IMR-90 (cell line): ENCODE data around the gene COL18A1.

Experiments used
- BHLHE40 ChIP-seq: fragments of 150-350 bp; IDR thresholded peaks from 2 replicates; pipeline ENCODE4 v1.6.1; 2016; ENCODE audit warnings: mild to moderate bottlenecking, low read depth, low read length
- CEBPB ChIP-seq: IDR thresholded peaks from 2 replicates; pipeline ENCODE4 v1.6.1; 2012; ENCODE audit warnings: low read depth, low read length, improper control_type of control experiment
- MXI1 ChIP-seq: IDR thresholded peaks from 2 replicates; pipeline ENCODE4 v1.6.1; 2012; ENCODE audit warnings: low read depth, mild to moderate bottlenecking, low read length, moderate library complexity, borderline replicate concordance
- POLR2A ChIP-seq: IDR thresholded peaks from 2 replicates; pipeline ENCODE4 v1.6.1; 2012; ENCODE audit warnings: mild to moderate bottlenecking, low read depth, low read length
- RFX5 ChIP-seq: IDR thresholded peaks from 2 replicates; pipeline ENCODE4 v1.8.0; 2012; ENCODE audit warnings: low read depth, mild to moderate bottlenecking, low read length, moderate library complexity
- SMC3 ChIP-seq: fragments of 150-350 bp; IDR thresholded peaks from 2 replicates; pipeline ENCODE4 v1.6.1; 2016; ENCODE audit warnings: low read depth, mild to moderate bottlenecking, antibody characterized with exemption, low read length, moderate library complexity
- TF ChIP-seq, protein P1 (sequence below): conservative IDR thresholded peaks from 2 replicates; pipeline ENCODE4 v1.5.1; 2012; ENCODE audit warnings: mild to moderate bottlenecking, low read depth, low read length, improper control_type of control experiment

DNA sequence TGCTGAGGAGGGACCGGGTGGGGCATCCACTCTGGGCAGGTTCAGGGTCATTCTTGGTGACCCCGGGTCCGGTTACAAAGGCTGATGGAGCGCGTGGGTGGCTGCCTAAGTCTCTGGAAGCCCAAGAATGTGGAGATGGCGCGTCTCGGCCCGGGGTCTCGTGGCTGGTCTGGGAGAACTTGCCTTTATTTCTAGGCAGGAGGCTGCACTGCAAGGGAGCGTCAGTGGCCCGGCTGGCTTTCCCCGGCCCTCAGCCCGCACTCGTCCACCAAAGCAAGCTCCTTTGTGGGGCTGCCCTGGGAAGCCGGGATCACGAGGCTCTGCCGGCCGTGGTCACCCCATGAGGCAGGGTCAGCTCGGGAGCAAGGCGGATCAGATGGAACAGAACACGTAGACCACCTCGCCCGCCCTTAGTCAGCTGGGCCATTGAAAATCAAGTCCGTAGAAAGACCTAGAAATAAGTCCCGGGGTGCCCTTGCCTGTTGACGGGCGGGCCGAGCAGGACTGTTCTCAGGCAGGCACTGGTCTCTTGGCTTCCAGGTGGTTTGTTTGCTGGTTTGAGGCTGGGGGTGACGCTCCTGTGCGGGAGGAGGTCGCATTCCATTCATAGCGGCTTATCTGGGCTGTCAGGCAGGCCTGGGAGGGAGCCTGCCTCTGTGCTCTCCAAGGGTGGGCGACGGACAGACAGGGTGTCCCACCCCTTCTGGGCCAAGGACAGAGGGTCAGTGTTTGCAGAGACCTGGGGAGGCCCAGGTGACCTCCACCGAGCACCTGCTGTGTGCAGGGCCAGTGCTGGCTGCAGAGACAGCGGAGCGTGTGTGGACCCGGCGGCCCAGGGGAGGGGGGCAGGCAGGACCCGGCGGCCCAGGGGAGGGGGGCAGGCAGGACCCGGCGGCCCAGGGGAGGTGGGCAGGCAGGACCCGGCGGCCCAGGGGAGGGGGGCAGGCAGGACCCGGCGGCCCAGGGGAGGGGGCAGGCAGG lies 25.8 kb downstream of the COL18A1 start:
- TF ChIP-seq, protein P1, sequence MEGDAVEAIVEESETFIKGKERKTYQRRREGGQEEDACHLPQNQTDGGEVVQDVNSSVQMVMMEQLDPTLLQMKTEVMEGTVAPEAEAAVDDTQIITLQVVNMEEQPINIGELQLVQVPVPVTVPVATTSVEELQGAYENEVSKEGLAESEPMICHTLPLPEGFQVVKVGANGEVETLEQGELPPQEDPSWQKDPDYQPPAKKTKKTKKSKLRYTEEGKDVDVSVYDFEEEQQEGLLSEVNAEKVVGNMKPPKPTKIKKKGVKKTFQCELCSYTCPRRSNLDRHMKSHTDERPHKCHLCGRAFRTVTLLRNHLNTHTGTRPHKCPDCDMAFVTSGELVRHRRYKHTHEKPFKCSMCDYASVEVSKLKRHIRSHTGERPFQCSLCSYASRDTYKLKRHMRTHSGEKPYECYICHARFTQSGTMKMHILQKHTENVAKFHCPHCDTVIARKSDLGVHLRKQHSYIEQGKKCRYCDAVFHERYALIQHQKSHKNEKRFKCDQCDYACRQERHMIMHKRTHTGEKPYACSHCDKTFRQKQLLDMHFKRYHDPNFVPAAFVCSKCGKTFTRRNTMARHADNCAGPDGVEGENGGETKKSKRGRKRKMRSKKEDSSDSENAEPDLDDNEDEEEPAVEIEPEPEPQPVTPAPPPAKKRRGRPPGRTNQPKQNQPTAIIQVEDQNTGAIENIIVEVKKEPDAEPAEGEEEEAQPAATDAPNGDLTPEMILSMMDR = no peak
- no peak; the same call in 1 of the 2 replicates for TF ChIP-seq POLR2A
- no peak for TF ChIP-seq SMC3
- no peak for TF ChIP-seq RFX5
- TF ChIP-seq BHLHE40 = peak; percentile 60; the same call in 1 of the 2 replicates
- no peak for TF ChIP-seq CEBPB
- no peak for TF ChIP-seq MXI1
